WTC11 (cell line): ENCODE results near the gene TEKT2. TPM values are rescaled to one million over a fixed set of nuclear protein-coding genes. Genes with fewer than 3 reads are reported as not detected.

Source experiments
- ATAC-seq: fragments of 200-7000 bp; cut with Tn5 transposase; 2 replicates; pipeline ENCODE4 v1.10.0; 2021; ENCODE audit warnings: mild to moderate bottlenecking, moderate library complexity
- CTCF ChIA-PET: fragments of 300-600 bp; sonication (Branson Sonifier 250); formaldehyde crosslinking; loops from one replicate; lab custom pipeline; 2021; ENCODE audit warnings: antibody characterized with exemption; lab: Charles Lee
- POLR2A ChIA-PET: fragments of 350-600 bp; sonication (Branson Sonifier 250); formaldehyde crosslinking; loops from one replicate; lab custom pipeline; 2021; ENCODE audit warnings: antibody characterized with exemption; lab: Charles Lee
- DNase-seq: peaks from one replicate; pipeline ENCODE4 v3.0.0; 2021; ENCODE audit warnings: low spot score
- H3K27ac Mint-ChIP-seq: 2 replicates; pipeline ENCODE4 v1.8.0; 2021; ENCODE audit warnings: mixed read lengths
- H3K27me3 Mint-ChIP-seq: 2 replicates; pipeline ENCODE4 v1.8.0; 2021; ENCODE audit warnings: low read depth, mild to moderate bottlenecking, moderate library complexity, mixed read lengths
- H3K36me3 Mint-ChIP-seq: 2 replicates; pipeline ENCODE4 v1.8.0; 2021; ENCODE audit warnings: mixed read lengths
- H3K4me1 Mint-ChIP-seq: 2 replicates; pipeline ENCODE4 v1.8.0; 2022; ENCODE audit warnings: mixed read lengths
- H3K4me3 Mint-ChIP-seq: 2 replicates; pipeline ENCODE4 v1.8.0; 2021; ENCODE audit warnings: mild to moderate bottlenecking, moderate library complexity, mixed read lengths
- H3K9me3 Mint-ChIP-seq: 2 replicates; pipeline ENCODE4 v1.8.0; 2021; ENCODE audit warnings: mixed read lengths
- ATF1 ChIP-seq: sonication (generic); formaldehyde crosslinking; IDR thresholded peaks from 2 replicates; pipeline ENCODE4 v1.8.1; 2023; ENCODE audit warnings: mild to moderate bottlenecking, moderate library complexity, missing genetic modification reagents
- CDX4 ChIP-seq: fragments of 250-450 bp; sonication (Bioruptor Pico); IDR thresholded peaks from 2 replicates; pipeline ENCODE4 v1.9.0; 2021; ENCODE audit warnings: moderate library complexity, mild to moderate bottlenecking, inconsistent platforms, borderline replicate concordance
- CREM ChIP-seq: sonication (generic); formaldehyde crosslinking; IDR thresholded peaks from 2 replicates; pipeline ENCODE4 v1.8.1; 2022; ENCODE audit warnings: mild to moderate bottlenecking, missing genetic modification reagents, moderate library complexity
- E2F4 ChIP-seq: sonication (generic); formaldehyde crosslinking; IDR thresholded peaks from 2 replicates; pipeline ENCODE4 v1.8.1; 2022; ENCODE audit warnings: low read depth, mild to moderate bottlenecking, moderate library complexity, missing genetic modification reagents, borderline replicate concordance
- ELF4 ChIP-seq: sonication (generic); formaldehyde crosslinking; IDR thresholded peaks from 2 replicates; pipeline ENCODE4 v1.8.1; 2022; ENCODE audit warnings: low read depth, mild to moderate bottlenecking, moderate library complexity, missing genetic modification reagents
- ETV6 ChIP-seq: sonication (generic); formaldehyde crosslinking; IDR thresholded peaks from 2 replicates; pipeline ENCODE4 v1.8.1; 2022; ENCODE audit warnings: mild to moderate bottlenecking, missing genetic modification reagents
- FOXK1 ChIP-seq: sonication (generic); formaldehyde crosslinking; IDR thresholded peaks from 2 replicates; pipeline ENCODE4 v1.8.0; 2022; ENCODE audit warnings: mild to moderate bottlenecking, moderate library complexity, missing genetic modification reagents
- FOXP1 ChIP-seq: sonication (generic); formaldehyde crosslinking; IDR thresholded peaks from 2 replicates; pipeline ENCODE4 v1.8.0; 2022; ENCODE audit warnings: missing genetic modification reagents, mild to moderate bottlenecking, moderate library complexity, borderline replicate concordance
- FOXP4 ChIP-seq: sonication (generic); formaldehyde crosslinking; IDR thresholded peaks from 2 replicates; pipeline ENCODE4 v1.8.0; 2022; ENCODE audit warnings: mild to moderate bottlenecking, missing genetic modification reagents
- GABPB1 ChIP-seq: sonication (generic); formaldehyde crosslinking; IDR thresholded peaks from 2 replicates; pipeline ENCODE4 v1.8.1; 2023; ENCODE audit warnings: mild to moderate bottlenecking, missing genetic modification reagents
- GRHL2 ChIP-seq: fragments of 250-450 bp; sonication (Bioruptor Pico); IDR thresholded peaks from 2 replicates; pipeline ENCODE4 v1.8.0; 2022; ENCODE audit warnings: mild to moderate bottlenecking, moderate library complexity; ENCODE audit not compliant: insufficient replicate concordance, severe bottlenecking
- IRF2 ChIP-seq: sonication (generic); formaldehyde crosslinking; IDR thresholded peaks from 2 replicates; pipeline ENCODE4 v1.8.0; 2022; ENCODE audit warnings: low read depth, missing genetic modification reagents, borderline replicate concordance
- NFATC4 ChIP-seq: fragments of 250-450 bp; sonication (Bioruptor Pico); IDR thresholded peaks from 2 replicates; pipeline ENCODE4 v1.9.0; 2021; ENCODE audit warnings: mild to moderate bottlenecking
- NFE2L1 ChIP-seq: sonication (generic); formaldehyde crosslinking; IDR thresholded peaks from 2 replicates; pipeline ENCODE4 v1.8.1; 2023; ENCODE audit warnings: missing genetic modification reagents
- NFYB ChIP-seq: sonication (generic); formaldehyde crosslinking; conservative IDR thresholded peaks from 2 replicates; pipeline ENCODE4 v1.8.0; 2022; ENCODE audit warnings: low read depth, missing genetic modification reagents
- PRRX2 ChIP-seq: fragments of 250-450 bp; sonication (Bioruptor Pico); IDR thresholded peaks from 2 replicates; pipeline ENCODE4 v1.8.0; 2021; ENCODE audit warnings: mild to moderate bottlenecking
- SMAD3 ChIP-seq: sonication (generic); formaldehyde crosslinking; IDR thresholded peaks from 2 replicates; pipeline ENCODE4 v1.8.0; 2022; ENCODE audit warnings: missing genetic modification reagents, mild to moderate bottlenecking, borderline replicate concordance
- SOX15 ChIP-seq: fragments of 250-450 bp; sonication (Bioruptor Pico); IDR thresholded peaks from 2 replicates; pipeline ENCODE4 v1.9.0; 2021; ENCODE audit warnings: mild to moderate bottlenecking
- TCF7 ChIP-seq: sonication (generic); formaldehyde crosslinking; IDR thresholded peaks from 2 replicates; pipeline ENCODE4 v1.8.0; 2022; ENCODE audit warnings: mild to moderate bottlenecking, low read depth, missing genetic modification reagents, moderate library complexity
- ZBTB43 ChIP-seq: sonication (generic); formaldehyde crosslinking; IDR thresholded peaks from 2 replicates; pipeline ENCODE4 v1.8.1; 2023; ENCODE audit warnings: mild to moderate bottlenecking, missing genetic modification reagents
- ZNF121 ChIP-seq: sonication (generic); formaldehyde crosslinking; IDR thresholded peaks from 2 replicates; pipeline ENCODE4 v1.8.0; 2023; ENCODE audit warnings: missing genetic modification reagents
- ZNF138 ChIP-seq: sonication (generic); formaldehyde crosslinking; conservative IDR thresholded peaks from 2 replicates; pipeline ENCODE4 v1.8.1; 2022; ENCODE audit warnings: mild to moderate bottlenecking, moderate library complexity, missing genetic modification reagents
- ZNF232 ChIP-seq: sonication (generic); formaldehyde crosslinking; IDR thresholded peaks from 2 replicates; pipeline ENCODE4 v1.8.0; 2022; ENCODE audit warnings: mild to moderate bottlenecking, missing genetic modification reagents
- ZNF263 ChIP-seq: sonication (generic); formaldehyde crosslinking; IDR thresholded peaks from 2 replicates; pipeline ENCODE4 v1.8.1; 2022; ENCODE audit warnings: low read depth, mild to moderate bottlenecking, moderate library complexity, missing genetic modification reagents
- ZNF317 ChIP-seq: sonication (generic); formaldehyde crosslinking; IDR thresholded peaks from 2 replicates; pipeline ENCODE4 v1.8.1; 2023; ENCODE audit warnings: low read depth, mild to moderate bottlenecking, moderate library complexity, missing genetic modification reagents, borderline replicate concordance
- ZNF396 ChIP-seq: fragments of 250-450 bp; sonication (Bioruptor Pico); IDR thresholded peaks from 2 replicates; pipeline ENCODE4 v1.8.0; 2021; ENCODE audit warnings: mild to moderate bottlenecking, moderate library complexity, borderline replicate concordance
- ZNF416 ChIP-seq: fragments of 250-450 bp; sonication (Bioruptor Pico); IDR thresholded peaks from 2 replicates; pipeline ENCODE4 v1.9.0; 2021; ENCODE audit warnings: mild to moderate bottlenecking, inconsistent platforms
- ZSCAN18 ChIP-seq: fragments of 250-450 bp; sonication (Bioruptor Pico); IDR thresholded peaks from 2 replicates; pipeline ENCODE4 v2.1.2; 2022; ENCODE audit warnings: mild to moderate bottlenecking, moderate library complexity
- total RNA-seq: library from RNA; stranded (reverse); gene quantifications from 3 replicates; pipeline ENCODE4 v1.2.3, GENCODE V29; 2021

TEKT2 gene
- total RNA-seq, 1 experiment from 2014 or later, result 1.9 TPM

- no peaks in the 10 kb centered on the region for H3K27me3 Mint-ChIP-seq
- ATAC-seq, result no peak
- TF ChIP-seq PRRX2 (CRISPR knock-in tag) (no peak), GRHL2 (CRISPR knock-in tag) (no peak), FOXP1 (CRISPR knock-in tag) (no peak), GABPB1 (CRISPR knock-in tag) (no peak), ZSCAN18 (CRISPR knock-in tag) (no peak), ZNF263 (CRISPR knock-in tag) (no peak), IRF2 (no peak), FOXP4 (CRISPR knock-in tag) (no peak), ZNF138 (CRISPR knock-in tag) (no peak), E2F4 (CRISPR knock-in tag) (no peak), FOXK1 (CRISPR knock-in tag) (no peak), ZNF317 (no peak), SMAD3 (no peak), ATF1 (CRISPR knock-in tag) (no peak), SOX15 (CRISPR knock-in tag) (no peak), TCF7 (no peak), CREM (CRISPR knock-in tag) (no peak), NFYB (CRISPR knock-in tag) (no peak), ELF4 (CRISPR knock-in tag) (no peak)
- DNase-seq, result no peak
- peaks cover 26% of the 10 kb centered on the region for H3K36me3 Mint-ChIP-seq
- no peaks in the 10 kb centered on the region for H3K9me3 Mint-ChIP-seq
- no peak overlapping the region for H3K27ac Mint-ChIP-seq
- POLR2A ChIA-PET, result no interaction called here
- CTCF ChIA-PET, result no interaction called here
- H3K4me3 Mint-ChIP-seq, result no peak overlapping the region
- peaks cover 24% of the 10 kb centered on the region for H3K4me1 Mint-ChIP-seq
These were observed 10.0 kb downstream of the TEKT2 start for GRCh38 chr1:36093929-36094328.

- Mint-ChIP-seq H3K36me3 (peaks cover 26% of the 10 kb centered on the region), H3K27ac (no peak overlapping the region), H3K27me3 (no peaks in the 10 kb centered on the region), H3K4me3 (no peak overlapping the region), H3K4me1 (peaks cover 20% of the 10 kb centered on the region), H3K9me3 (no peaks in the 10 kb centered on the region)
- ChIA-PET CTCF (interaction anchor here (3.6 to 3.9 kb wide), 2 partner anchors 40 to 94 kb away, joined by 41 to 142 read pairs; no protein-coding TSS in a partner anchor), POLR2A (no interaction called here)
- ATAC-seq (no peak), DNase-seq (no peak)
- TF ChIP-seq ETV6 (CRISPR knock-in tag), result no peak
- no peak for TF ChIP-seq CDX4 (CRISPR knock-in tag)
- no peak for TF ChIP-seq ZNF121 (CRISPR knock-in tag)
- TF ChIP-seq ZNF416, result no peak
- no peak for TF ChIP-seq ZNF317
- no peak for TF ChIP-seq NFATC4 (CRISPR knock-in tag)
- no peak for TF ChIP-seq TCF7
- no peak for TF ChIP-seq ZNF232 (CRISPR knock-in tag)
- no peak for TF ChIP-seq ZNF396 (CRISPR knock-in tag)
- TF ChIP-seq CREM (CRISPR knock-in tag), result no peak
- no peak for TF ChIP-seq NFE2L1 (CRISPR knock-in tag)
- no peak for TF ChIP-seq ZBTB43 (CRISPR knock-in tag)
These were observed 10.7 kb downstream of the TEKT2 start for GRCh38 chr1:36094621-36095061.
